HAP-1 (cell line): Measurements from ENCODE around the gene PPP1R15A.
"Not testable (repeated sequence)": the region's sequence is repeated elsewhere in the genome, so short reads cannot be mapped to it uniquely, and the experiment has no call there.

Source experiments
- DNase-seq, 2 experiments: peaks; one replicate each; pipeline ENCODE4 v3.0.0-alpha.2; 2016 to 2020; ENCODE audit warnings: low spot score in 2 of 2
- H3K27me3 ChIP-seq: fragments of 250-450 bp; sonication (Bioruptor Pico); 2 replicates; pipeline ENCODE4 v1.5.1; 2020; ENCODE audit warnings: low read depth, mild to moderate bottlenecking, moderate library complexity
- H3K36me3 ChIP-seq: fragments of 250-450 bp; sonication (Bioruptor Pico); replicated peaks from 2 replicates; pipeline ENCODE4 v1.5.1; 2020; ENCODE audit warnings: mild to moderate bottlenecking
- H3K4me1 ChIP-seq: fragments of 250-450 bp; sonication (Bioruptor Pico); 2 replicates; pipeline ENCODE4 v1.5.1; 2020; ENCODE audit warnings: mild to moderate bottlenecking
- H3K4me3 ChIP-seq: fragments of 250-450 bp; sonication (Bioruptor Pico); 2 replicates; pipeline ENCODE4 v1.5.1; 2020; ENCODE audit warnings: mild to moderate bottlenecking, moderate library complexity
- H3K9me3 ChIP-seq: fragments of 250-450 bp; sonication (Bioruptor Pico); 2 replicates; pipeline ENCODE4 v1.5.1; 2020; ENCODE audit warnings: mild to moderate bottlenecking, moderate library complexity
- in situ Hi-C: fragments of 300-500 bp; cut with MboI; formaldehyde crosslinking; loops from 3 replicates; pipeline ENCODE4 v1.14.3; 2020; ENCODE audit warnings: low sequenced_read_pairs, inconsistent platforms, mixed read lengths

PPP1R15A gene

GRCh38 chr19:48867746-48868113 is 4.5 kb upstream of the PPP1R15A start:
- Histone ChIP-seq H3K36me3 (peaks cover 3% of the 10 kb centered on the region; the same call in 1 of the 2 replicates), H3K27me3 (no peaks in the 10 kb centered on the region), H3K9me3 (no peaks in the 10 kb centered on the region), H3K4me3 (no peak overlapping the region), H3K4me1 (peaks cover 12% of the 10 kb centered on the region)
- no peak for DNase-seq
- in situ Hi-C loops: no loop called here

GRCh38 chr19:48868114-48868886 is 3.9 kb upstream of the PPP1R15A start, which contains the start of gene PLEKHA4:
PLEKHA4 (minus strand) TSS chr19:48868617; CDS start chr19:48867620, 997 bp downstream.
- in situ Hi-C loops: no loop called here
- peaks cover 6% of the 10 kb centered on the region for H3K36me3 ChIP-seq
- H3K4me3 ChIP-seq: no peak within 1 kb of the TSS
- H3K4me1 ChIP-seq: peaks cover 16% of the 10 kb centered on the region
- H3K27me3 ChIP-seq: no peaks in the 10 kb centered on the region
- H3K9me3 ChIP-seq: no peaks in the 10 kb centered on the region
- DNase-seq: peak in 1 of 2 experiments; percentile 54

- no peak for DNase-seq
- Histone ChIP-seq H3K27me3 (no peaks in the 10 kb centered on the region), H3K4me1 (peaks cover 31% of the 10 kb centered on the region), H3K36me3 (peaks cover 24% of the 10 kb centered on the region), H3K4me3 (no peak overlapping the region), H3K9me3 (no peaks in the 10 kb centered on the region)
- in situ Hi-C loops: no loop called here
Observed at GRCh38 chr19:48870048-48870447, 2.2 kb upstream of the PPP1R15A start.

GRCh38 chr19:48871471-48872181 is 595 bp upstream of the PPP1R15A start:
- in situ Hi-C loops, DNase-seq, H3K9me3 ChIP-seq, H3K27me3 ChIP-seq: not testable (repeated sequence)
- peaks cover 36% of the 10 kb centered on the region for H3K36me3 ChIP-seq
- H3K4me1 ChIP-seq: peaks cover 43% of the 10 kb centered on the region
- peak overlapping the region; percentile 96 for H3K4me3 ChIP-seq

GRCh38 chr19:48872884-48873475 is 759 bp downstream of the PPP1R15A start:
- peaks cover 36% of the 10 kb centered on the region for H3K36me3 ChIP-seq
- in situ Hi-C loops: no loop called here
- H3K4me3 ChIP-seq: peak overlapping the region; percentile 96
- peaks cover 40% of the 10 kb centered on the region for H3K4me1 ChIP-seq
- no peaks in the 10 kb centered on the region for H3K9me3 ChIP-seq
- no peaks in the 10 kb centered on the region for H3K27me3 ChIP-seq
- DNase-seq: peak; percentile 90 to 91

GRCh38 chr19:48873476-48874302 is 1.5 kb downstream of the PPP1R15A start:
- Histone ChIP-seq H3K36me3 (peaks cover 36% of the 10 kb centered on the region), H3K27me3 (no peaks in the 10 kb centered on the region), H3K9me3 (no peaks in the 10 kb centered on the region), H3K4me3 (peak overlapping the region; percentile 96), H3K4me1 (peaks cover 33% of the 10 kb centered on the region)
- no peak for DNase-seq
- in situ Hi-C loops: no loop called here

GRCh38 chr19:48874303-48875135 is 2.3 kb downstream of the PPP1R15A start:
- Histone ChIP-seq H3K9me3 (no peaks in the 10 kb centered on the region), H3K36me3 (peaks cover 36% of the 10 kb centered on the region), H3K27me3 (no peaks in the 10 kb centered on the region), H3K4me1 (peaks cover 33% of the 10 kb centered on the region), H3K4me3 (peak overlapping the region; percentile 18)
- in situ Hi-C loops: no loop called here
- no peak for DNase-seq

GRCh38 chr19:48876043-48876981 is 4.1 kb downstream of the PPP1R15A start:
- Histone ChIP-seq H3K4me1 (peaks cover 33% of the 10 kb centered on the region), H3K36me3 (peaks cover 36% of the 10 kb centered on the region)
- H3K27me3 ChIP-seq, in situ Hi-C loops, H3K9me3 ChIP-seq, H3K4me3 ChIP-seq: not testable (repeated sequence)
- DNase-seq: peak in 1 of 2 experiments; percentile 55

GRCh38 chr19:48877855-48878195 is 5.6 kb downstream of the PPP1R15A start:
- no peaks in the 10 kb centered on the region for H3K27me3 ChIP-seq
- in situ Hi-C loops: no loop called here
- peaks cover 33% of the 10 kb centered on the region for H3K36me3 ChIP-seq
- no peak for DNase-seq
- H3K9me3 ChIP-seq: no peaks in the 10 kb centered on the region
- peaks cover 30% of the 10 kb centered on the region for H3K4me1 ChIP-seq
- H3K4me3 ChIP-seq: no peak overlapping the region

- DNase-seq: no peak
- Histone ChIP-seq H3K27me3 (no peaks in the 10 kb centered on the region), H3K4me1 (peaks cover 26% of the 10 kb centered on the region), H3K9me3 (no peaks in the 10 kb centered on the region), H3K36me3 (peaks cover 29% of the 10 kb centered on the region), H3K4me3 (no peak overlapping the region)
- in situ Hi-C loops: no loop called here
Observed at GRCh38 chr19:48878196-48879024, 6.2 kb downstream of the PPP1R15A start.

GRCh38 chr19:48879025-48879637 is 6.9 kb downstream of the PPP1R15A start:
- Histone ChIP-seq H3K9me3 (no peaks in the 10 kb centered on the region), H3K4me3 (no peak overlapping the region), H3K36me3 (peaks cover 22% of the 10 kb centered on the region), H3K27me3 (no peaks in the 10 kb centered on the region), H3K4me1 (peaks cover 19% of the 10 kb centered on the region)
- no peak for DNase-seq
- in situ Hi-C loops: no loop called here
